Measurements from ENCODE around the gene INPP4B. TPM values are rescaled to one million over a fixed set of nuclear protein-coding genes. Genes with fewer than 3 reads are reported as not detected.

The INPP4B gene
- total RNA-seq, 1 experiment from 2014 or later, result 14.3 TPM

DNA sequence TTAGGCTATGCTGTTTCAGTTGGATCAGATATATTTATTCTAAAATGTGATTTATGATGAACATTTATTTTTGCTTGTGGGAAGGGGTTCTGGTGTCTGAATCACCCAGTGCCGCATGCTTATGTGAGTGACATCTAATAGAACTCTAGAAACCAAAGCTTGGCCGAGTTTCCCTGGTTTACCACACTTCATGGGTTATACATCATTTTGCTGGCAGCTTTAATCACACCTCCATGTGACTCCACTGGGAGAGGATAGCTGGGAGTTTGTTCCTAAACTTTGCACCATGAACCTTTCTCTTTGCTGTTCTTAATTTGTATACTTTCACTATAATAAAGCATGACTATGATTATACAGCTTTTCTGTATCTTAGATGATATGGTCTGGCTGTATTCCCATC, 382.9 kb downstream of the INPP4B start:
- Histone ChIP-seq H4K20me1 (ENCODE audit: insufficient read depth) (no peaks in the 10 kb centered on the region), H3K9ac (ENCODE audit: low read length) (no peak overlapping the region), H3K4me2 (ENCODE audit: low read length) (no peak overlapping the region), H3K9me3 (ENCODE audit: control insufficient read depth in 1 of 2, insufficient read depth in 1 of 2, low read depth in 1 of 2, low read length in 2 of 2) (no peaks in the 10 kb centered on the region), H3K4me3 (replicated peaks in 1 of 2; ENCODE audit: low read depth in 1 of 2, low read length in 2 of 2) (no peak overlapping the region), H3K9me2 (ENCODE audit: insufficient read depth) (no peaks in the 10 kb centered on the region), H3K27me3 (ENCODE audit: insufficient read depth, low read length) (no peaks in the 10 kb centered on the region), H3K4me1 (ENCODE audit: control insufficient read depth in 1 of 2, insufficient read depth in 2 of 2, low read length in 2 of 2) (peaks cover 0 to 17% of the 10 kb centered on the region in 2 experiments; a peak in 1 of 4 replicates), H3K79me2 (ENCODE audit: insufficient read depth, low read length) (no peaks in the 10 kb centered on the region), H2AFZ (ENCODE audit: low read depth, low read length, poor library complexity, severe bottlenecking) (no peak overlapping the region), H3K36me3 (ENCODE audit: control insufficient read depth in 1 of 2, insufficient read depth in 2 of 2, low read length in 2 of 2) (no peaks in the 10 kb centered on the region), H3K27ac (ENCODE audit: low read depth, low read length) (no peak overlapping the region)
- ATAC-seq (no peak), DNase-seq (ENCODE audit: low read depth, low spot score) (no peak)
- no TSS peak for BruUV-seq (replicated peaks)
- intact Hi-C loops (cut with micrococcal nuclease), result no loop called here
- CTCF ChIA-PET, result no interaction called here
- RAD21 ChIA-PET (ENCODE audit: low non-redundant PET in 1 of 2, low total read pairs in 2 of 2, uncharacterized antibody in 2 of 2, unreplicated experiment in 2 of 2), result no interaction called here
- POLR2A ChIA-PET, result no interaction called here
- TF ChIP-seq, protein P1, sequence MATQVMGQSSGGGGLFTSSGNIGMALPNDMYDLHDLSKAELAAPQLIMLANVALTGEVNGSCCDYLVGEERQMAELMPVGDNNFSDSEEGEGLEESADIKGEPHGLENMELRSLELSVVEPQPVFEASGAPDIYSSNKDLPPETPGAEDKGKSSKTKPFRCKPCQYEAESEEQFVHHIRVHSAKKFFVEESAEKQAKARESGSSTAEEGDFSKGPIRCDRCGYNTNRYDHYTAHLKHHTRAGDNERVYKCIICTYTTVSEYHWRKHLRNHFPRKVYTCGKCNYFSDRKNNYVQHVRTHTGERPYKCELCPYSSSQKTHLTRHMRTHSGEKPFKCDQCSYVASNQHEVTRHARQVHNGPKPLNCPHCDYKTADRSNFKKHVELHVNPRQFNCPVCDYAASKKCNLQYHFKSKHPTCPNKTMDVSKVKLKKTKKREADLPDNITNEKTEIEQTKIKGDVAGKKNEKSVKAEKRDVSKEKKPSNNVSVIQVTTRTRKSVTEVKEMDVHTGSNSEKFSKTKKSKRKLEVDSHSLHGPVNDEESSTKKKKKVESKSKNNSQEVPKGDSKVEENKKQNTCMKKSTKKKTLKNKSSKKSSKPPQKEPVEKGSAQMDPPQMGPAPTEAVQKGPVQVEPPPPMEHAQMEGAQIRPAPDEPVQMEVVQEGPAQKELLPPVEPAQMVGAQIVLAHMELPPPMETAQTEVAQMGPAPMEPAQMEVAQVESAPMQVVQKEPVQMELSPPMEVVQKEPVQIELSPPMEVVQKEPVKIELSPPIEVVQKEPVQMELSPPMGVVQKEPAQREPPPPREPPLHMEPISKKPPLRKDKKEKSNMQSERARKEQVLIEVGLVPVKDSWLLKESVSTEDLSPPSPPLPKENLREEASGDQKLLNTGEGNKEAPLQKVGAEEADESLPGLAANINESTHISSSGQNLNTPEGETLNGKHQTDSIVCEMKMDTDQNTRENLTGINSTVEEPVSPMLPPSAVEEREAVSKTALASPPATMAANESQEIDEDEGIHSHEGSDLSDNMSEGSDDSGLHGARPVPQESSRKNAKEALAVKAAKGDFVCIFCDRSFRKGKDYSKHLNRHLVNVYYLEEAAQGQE (IDR thresholded peaks at IDR 0.05; ENCODE audit: low read depth), result no peak
- TF ChIP-seq ZNF274 (IDR thresholded peaks at IDR 0.05; ENCODE audit: low read depth, low read length), result no peak
- no peak for TF ChIP-seq FOSL1 (IDR thresholded peaks at IDR 0.05; ENCODE audit: low read depth)
- TF ChIP-seq ZFX (IDR thresholded peaks at IDR 0.05), result no peak
- no peak for TF ChIP-seq POLR2AphosphoS5 (IDR thresholded peaks at IDR 0.05; ENCODE audit: low read depth, low read length)
- TF ChIP-seq CBX3 (IDR thresholded peaks at IDR 0.05; ENCODE audit: low read depth), result no peak
- no peak for TF ChIP-seq JUND (IDR thresholded peaks at IDR 0.05)
- TF ChIP-seq, protein P2, sequence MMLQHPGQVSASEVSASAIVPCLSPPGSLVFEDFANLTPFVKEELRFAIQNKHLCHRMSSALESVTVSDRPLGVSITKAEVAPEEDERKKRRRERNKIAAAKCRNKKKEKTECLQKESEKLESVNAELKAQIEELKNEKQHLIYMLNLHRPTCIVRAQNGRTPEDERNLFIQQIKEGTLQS (IDR thresholded peaks at IDR 0.05), result no peak
- no peak for TF ChIP-seq YY1 (IDR thresholded peaks at IDR 0.05; ENCODE audit: extremely low read depth, insufficient replicate concordance, low read depth, low read length)
- TF ChIP-seq CEBPB (IDR thresholded peaks at IDR 0.05; ENCODE audit: low read depth), result no peak
- TF ChIP-seq MAX (IDR thresholded peaks at IDR 0.05), result no peak
- TF ChIP-seq TCF7L2 (IDR thresholded peaks at IDR 0.05; ENCODE audit: borderline replicate concordance, extremely low read depth, insufficient read depth, insufficient read length), result no peak
- TF ChIP-seq SRF (IDR thresholded peaks at IDR 0.05; ENCODE audit: low read depth), result no peak
- TF ChIP-seq, protein P3, sequence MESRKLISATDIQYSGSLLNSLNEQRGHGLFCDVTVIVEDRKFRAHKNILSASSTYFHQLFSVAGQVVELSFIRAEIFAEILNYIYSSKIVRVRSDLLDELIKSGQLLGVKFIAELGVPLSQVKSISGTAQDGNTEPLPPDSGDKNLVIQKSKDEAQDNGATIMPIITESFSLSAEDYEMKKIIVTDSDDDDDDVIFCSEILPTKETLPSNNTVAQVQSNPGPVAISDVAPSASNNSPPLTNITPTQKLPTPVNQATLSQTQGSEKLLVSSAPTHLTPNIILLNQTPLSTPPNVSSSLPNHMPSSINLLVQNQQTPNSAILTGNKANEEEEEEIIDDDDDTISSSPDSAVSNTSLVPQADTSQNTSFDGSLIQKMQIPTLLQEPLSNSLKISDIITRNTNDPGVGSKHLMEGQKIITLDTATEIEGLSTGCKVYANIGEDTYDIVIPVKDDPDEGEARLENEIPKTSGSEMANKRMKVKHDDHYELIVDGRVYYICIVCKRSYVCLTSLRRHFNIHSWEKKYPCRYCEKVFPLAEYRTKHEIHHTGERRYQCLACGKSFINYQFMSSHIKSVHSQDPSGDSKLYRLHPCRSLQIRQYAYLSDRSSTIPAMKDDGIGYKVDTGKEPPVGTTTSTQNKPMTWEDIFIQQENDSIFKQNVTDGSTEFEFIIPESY (IDR thresholded peaks at IDR 0.05; ENCODE audit: extremely low read depth, insufficient replicate concordance, low read length), result no peak
- TF ChIP-seq, protein P4, sequence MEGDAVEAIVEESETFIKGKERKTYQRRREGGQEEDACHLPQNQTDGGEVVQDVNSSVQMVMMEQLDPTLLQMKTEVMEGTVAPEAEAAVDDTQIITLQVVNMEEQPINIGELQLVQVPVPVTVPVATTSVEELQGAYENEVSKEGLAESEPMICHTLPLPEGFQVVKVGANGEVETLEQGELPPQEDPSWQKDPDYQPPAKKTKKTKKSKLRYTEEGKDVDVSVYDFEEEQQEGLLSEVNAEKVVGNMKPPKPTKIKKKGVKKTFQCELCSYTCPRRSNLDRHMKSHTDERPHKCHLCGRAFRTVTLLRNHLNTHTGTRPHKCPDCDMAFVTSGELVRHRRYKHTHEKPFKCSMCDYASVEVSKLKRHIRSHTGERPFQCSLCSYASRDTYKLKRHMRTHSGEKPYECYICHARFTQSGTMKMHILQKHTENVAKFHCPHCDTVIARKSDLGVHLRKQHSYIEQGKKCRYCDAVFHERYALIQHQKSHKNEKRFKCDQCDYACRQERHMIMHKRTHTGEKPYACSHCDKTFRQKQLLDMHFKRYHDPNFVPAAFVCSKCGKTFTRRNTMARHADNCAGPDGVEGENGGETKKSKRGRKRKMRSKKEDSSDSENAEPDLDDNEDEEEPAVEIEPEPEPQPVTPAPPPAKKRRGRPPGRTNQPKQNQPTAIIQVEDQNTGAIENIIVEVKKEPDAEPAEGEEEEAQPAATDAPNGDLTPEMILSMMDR (IDR thresholded peaks at IDR 0.05 in 2 of 3, conservative IDR thresholded peaks at IDR 0.05 in 1 of 3; ENCODE audit: borderline replicate concordance in 1 of 3, insufficient read depth in 1 of 3, low read depth in 2 of 3, low read length in 2 of 3), result no peak
- TF ChIP-seq EZH2 (IDR thresholded peaks at IDR 0.05), result no peak
- no peak for TF ChIP-seq EGR1 (IDR thresholded peaks at IDR 0.05; ENCODE audit: low read depth)
